ENCODE measurements around the gene TMEM135.

DNA sequence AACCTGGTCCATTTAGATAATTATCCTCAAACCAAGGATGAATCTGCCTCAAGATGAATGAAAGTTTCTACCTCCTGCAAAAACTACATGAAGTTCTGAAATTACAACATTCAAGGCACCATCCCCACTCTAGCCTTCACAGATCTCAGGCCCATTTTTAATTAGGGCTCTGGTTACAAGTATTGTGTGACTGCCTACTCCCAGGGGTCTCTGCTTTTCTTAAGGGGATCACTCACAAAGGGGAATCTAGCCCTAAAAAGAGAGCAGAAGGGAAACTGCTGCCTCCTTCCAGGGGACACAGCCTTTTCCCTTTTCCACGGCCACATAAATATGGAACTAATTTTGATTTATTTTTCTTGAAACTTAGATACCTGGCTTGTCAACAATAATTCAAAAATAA is 17.4 kb upstream of the TMEM135 start:
- TF ChIP-seq CTCF (conservative IDR thresholded peaks at IDR 0.05; ENCODE audit: low read depth, low read length) (no peak), EZH2 (IDR thresholded peaks at IDR 0.05; ENCODE audit: low read length, unreplicated experiment) (no peak)

Measured in PC-3 (cell line).